Measurements from ENCODE around the gene GMDS.

The GMDS gene

GRCh38 chr6:1834646-1835516 lies 410.5 kb downstream of the GMDS start:
- no peak for TF ChIP-seq CTCF (IDR thresholded peaks at IDR 0.05; ENCODE audit: borderline replicate concordance, insufficient read depth, low read depth, low read length)
- no peak overlapping the region for H3K4me3 ChIP-seq (ENCODE audit: low read depth, low read length)

- H3K4me3 ChIP-seq (ENCODE audit: low read depth, low read length): no peak overlapping the region
- TF ChIP-seq CTCF (IDR thresholded peaks at IDR 0.05; ENCODE audit: borderline replicate concordance, insufficient read depth, low read depth, low read length): no peak
Measured at GRCh38 chr6:1834207-1834606, 411.2 kb downstream of the GMDS start.

GRCh38 chr6:1832844-1833787 lies 412.3 kb downstream of the GMDS start:
- H3K4me3 ChIP-seq (ENCODE audit: low read depth, low read length): no peak overlapping the region
- TF ChIP-seq CTCF (IDR thresholded peaks at IDR 0.05; ENCODE audit: borderline replicate concordance, insufficient read depth, low read depth, low read length): no peak

GRCh38 chr6:1832358-1832757 lies 413.0 kb downstream of the GMDS start:
- no peak for TF ChIP-seq CTCF (IDR thresholded peaks at IDR 0.05; ENCODE audit: borderline replicate concordance, insufficient read depth, low read depth, low read length)
- H3K4me3 ChIP-seq (ENCODE audit: low read depth, low read length): no peak overlapping the region

GRCh38 chr6:1827984-1828793 lies 417.2 kb downstream of the GMDS start:
- no peak overlapping the region for H3K4me3 ChIP-seq (ENCODE audit: low read depth, low read length)
- no peak for TF ChIP-seq CTCF (IDR thresholded peaks at IDR 0.05; ENCODE audit: borderline replicate concordance, insufficient read depth, low read depth, low read length)

- TF ChIP-seq CTCF (IDR thresholded peaks at IDR 0.05; ENCODE audit: borderline replicate concordance, insufficient read depth, low read depth, low read length): no peak
- H3K4me3 ChIP-seq (ENCODE audit: low read depth, low read length): no peak overlapping the region
Measured at GRCh38 chr6:1825926-1826325, 419.5 kb downstream of the GMDS start.
